Measurements from ENCODE around the gene AGPAT1. TPM values are rescaled to one million over a fixed set of nuclear protein-coding genes. Genes with fewer than 3 reads are reported as not detected.

Gene AGPAT1
- total RNA-seq, 1 donor from 2014 or later: 81.1 TPM

DNA sequence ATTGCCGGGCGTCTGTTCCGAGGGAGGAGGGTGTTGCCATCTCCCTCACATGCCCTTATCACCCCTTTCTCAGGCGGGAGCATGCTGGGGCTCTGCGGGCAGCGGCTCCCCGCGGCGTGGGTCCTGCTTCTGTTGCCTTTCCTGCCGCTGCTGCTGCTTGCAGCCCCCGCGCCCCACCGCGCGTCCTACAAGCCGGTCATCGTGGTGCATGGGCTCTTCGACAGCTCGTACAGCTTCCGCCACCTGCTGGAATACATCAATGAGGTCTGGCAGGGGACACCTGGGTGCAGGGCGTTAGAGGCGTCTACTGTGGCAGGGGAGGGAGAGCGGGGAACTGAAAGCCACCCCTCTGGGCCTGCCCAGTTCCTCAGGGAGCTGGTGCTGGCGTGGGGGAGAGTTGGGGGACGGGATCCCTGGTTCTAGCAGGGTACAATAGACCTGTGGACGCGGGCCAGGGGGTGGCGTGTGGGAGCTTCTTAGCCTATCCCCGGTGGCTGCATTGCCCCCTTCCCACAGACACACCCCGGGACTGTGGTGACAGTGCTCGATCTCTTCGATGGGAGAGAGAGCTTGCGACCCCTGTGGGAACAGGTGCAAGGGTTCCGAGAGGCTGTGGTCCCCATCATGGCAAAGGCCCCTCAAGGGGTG, 21.2 kb downstream of the AGPAT1 start:
- H3K36me3 Mint-ChIP-seq (ENCODE audit: unreplicated experiment): peaks cover 18% of the 10 kb centered on the region
- H3K4me3 Mint-ChIP-seq (ENCODE audit: unreplicated experiment): peak overlapping the region; percentile 99
- TF ChIP-seq, protein P1, sequence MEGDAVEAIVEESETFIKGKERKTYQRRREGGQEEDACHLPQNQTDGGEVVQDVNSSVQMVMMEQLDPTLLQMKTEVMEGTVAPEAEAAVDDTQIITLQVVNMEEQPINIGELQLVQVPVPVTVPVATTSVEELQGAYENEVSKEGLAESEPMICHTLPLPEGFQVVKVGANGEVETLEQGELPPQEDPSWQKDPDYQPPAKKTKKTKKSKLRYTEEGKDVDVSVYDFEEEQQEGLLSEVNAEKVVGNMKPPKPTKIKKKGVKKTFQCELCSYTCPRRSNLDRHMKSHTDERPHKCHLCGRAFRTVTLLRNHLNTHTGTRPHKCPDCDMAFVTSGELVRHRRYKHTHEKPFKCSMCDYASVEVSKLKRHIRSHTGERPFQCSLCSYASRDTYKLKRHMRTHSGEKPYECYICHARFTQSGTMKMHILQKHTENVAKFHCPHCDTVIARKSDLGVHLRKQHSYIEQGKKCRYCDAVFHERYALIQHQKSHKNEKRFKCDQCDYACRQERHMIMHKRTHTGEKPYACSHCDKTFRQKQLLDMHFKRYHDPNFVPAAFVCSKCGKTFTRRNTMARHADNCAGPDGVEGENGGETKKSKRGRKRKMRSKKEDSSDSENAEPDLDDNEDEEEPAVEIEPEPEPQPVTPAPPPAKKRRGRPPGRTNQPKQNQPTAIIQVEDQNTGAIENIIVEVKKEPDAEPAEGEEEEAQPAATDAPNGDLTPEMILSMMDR (IDR thresholded peaks at IDR 0.05): peak; percentile 67
- peak overlapping the region; percentile 98 for H3K27ac Mint-ChIP-seq (ENCODE audit: unreplicated experiment)
- peaks cover 32% of the 10 kb centered on the region for H3K4me1 Mint-ChIP-seq (ENCODE audit: unreplicated experiment)
- H3K9me3 Mint-ChIP-seq (ENCODE audit: unreplicated experiment): no peaks in the 10 kb centered on the region
- no peak for DNase-seq (ENCODE audit: extremely low spot score, unreplicated experiment)
- H3K27me3 Mint-ChIP-seq (ENCODE audit: unreplicated experiment): no peaks in the 10 kb centered on the region

DNA sequence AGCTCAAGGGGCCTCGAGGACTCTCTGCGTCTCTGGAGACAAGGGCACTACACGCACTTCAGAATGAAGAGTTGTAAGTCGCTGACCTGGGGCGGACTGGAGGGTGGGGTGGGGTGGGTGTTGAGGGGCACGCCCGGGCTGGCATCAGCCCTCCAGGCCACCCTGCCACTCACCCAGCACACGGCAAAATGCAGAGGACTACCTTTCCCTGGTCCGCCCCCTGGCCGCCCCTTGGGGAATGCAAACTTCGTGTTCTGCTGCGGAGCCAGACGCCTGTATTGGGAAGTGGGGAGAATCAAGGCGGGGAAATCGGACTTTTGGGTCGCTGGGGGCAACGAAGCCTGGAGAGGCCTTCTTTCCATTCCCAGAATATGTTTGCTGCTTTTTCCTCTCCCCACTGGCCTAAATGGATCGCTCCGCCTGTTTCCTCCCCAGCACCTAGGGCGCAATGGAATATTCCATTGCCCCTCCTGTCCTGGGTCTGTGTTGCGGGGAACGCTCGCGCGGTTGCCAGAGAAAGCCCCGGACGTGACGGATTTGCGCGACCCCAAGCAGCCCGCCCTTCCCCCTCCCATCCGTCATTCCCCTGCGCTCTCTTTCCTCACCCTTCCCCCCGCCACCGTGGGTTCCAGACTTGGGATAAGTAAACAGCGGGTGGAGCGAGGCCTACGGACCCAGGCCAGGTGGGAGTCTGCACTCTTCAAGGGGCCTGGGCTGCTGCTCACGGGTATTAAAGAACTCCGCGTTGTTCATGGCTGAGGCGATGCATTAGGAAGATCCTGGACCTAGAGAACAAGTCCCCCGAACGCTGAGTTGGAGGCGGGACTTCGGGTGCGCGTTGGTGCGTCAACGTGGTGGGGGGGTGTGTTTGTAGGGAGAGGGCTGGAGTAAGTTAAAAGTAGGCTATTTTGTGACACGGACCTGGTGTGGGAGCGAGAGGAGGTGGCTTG, 22.0 kb downstream of the AGPAT1 start, which contains the start of gene PPT2:
Gene PPT2 (plus strand): TSS at position 578 of the 950 bp plus-strand sequence. CDS start 454 bp downstream, outside the sequence.
- H3K9me3 Mint-ChIP-seq (ENCODE audit: unreplicated experiment): no peaks in the 10 kb centered on the region
- peaks cover 32% of the 10 kb centered on the region for H3K4me1 Mint-ChIP-seq (ENCODE audit: unreplicated experiment)
- H3K36me3 Mint-ChIP-seq (ENCODE audit: unreplicated experiment): peaks cover 18% of the 10 kb centered on the region
- TF ChIP-seq, protein P1 (IDR thresholded peaks at IDR 0.05): peak; percentile 45
- no peaks in the 10 kb centered on the region for H3K27me3 Mint-ChIP-seq (ENCODE audit: unreplicated experiment)
- DNase-seq (ENCODE audit: extremely low spot score, unreplicated experiment): peak; percentile 95
- H3K4me3 Mint-ChIP-seq (ENCODE audit: unreplicated experiment): peak within 1 kb of the TSS; percentile 99
- H3K27ac Mint-ChIP-seq (ENCODE audit: unreplicated experiment): peak within 1 kb of the TSS; percentile 98

DNA sequence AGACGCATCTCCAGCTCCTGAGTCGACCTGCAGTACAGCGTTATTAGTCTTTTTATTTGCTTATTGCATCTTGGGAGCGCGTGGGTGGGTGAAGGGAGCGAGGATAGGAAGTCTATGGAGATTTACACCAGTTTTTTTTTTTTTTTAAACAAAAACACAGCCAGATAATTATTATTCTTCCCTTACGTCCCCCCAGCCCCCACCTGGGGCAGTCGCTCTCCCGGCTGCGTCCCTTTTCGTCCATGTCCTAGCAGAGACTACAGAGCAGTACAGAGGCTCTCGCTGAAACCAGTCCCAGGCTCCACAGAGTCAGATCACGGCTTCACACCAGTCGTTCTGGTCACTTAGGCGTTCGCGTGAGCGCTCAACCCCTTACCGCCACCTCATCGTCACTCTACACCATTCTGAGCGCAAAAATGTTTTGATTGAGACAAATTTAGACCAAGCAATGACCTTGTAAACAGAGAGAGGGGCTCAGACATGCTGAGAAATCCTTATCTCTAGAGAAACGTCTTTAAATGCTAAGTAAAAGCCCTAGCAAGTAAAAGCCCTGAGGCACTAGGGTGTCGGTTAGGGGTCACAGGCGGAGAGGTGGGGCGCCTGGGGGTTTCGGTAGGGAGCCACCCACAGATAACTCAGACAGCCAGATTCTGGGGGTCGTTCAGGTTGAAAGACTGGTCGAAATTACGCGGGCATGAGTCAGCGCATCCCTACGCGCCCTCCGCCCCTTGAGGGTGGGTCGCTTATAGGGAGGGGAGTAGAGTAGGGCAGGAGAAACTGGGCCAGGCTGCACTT, 22.9 kb downstream of the AGPAT1 start:
- no peak for DNase-seq (ENCODE audit: extremely low spot score, unreplicated experiment)
- Mint-ChIP-seq H3K4me1 (ENCODE audit: unreplicated experiment) (peaks cover 32% of the 10 kb centered on the region), H3K27ac (ENCODE audit: unreplicated experiment) (peak overlapping the region; percentile 98), H3K36me3 (ENCODE audit: unreplicated experiment) (peaks cover 13% of the 10 kb centered on the region), H3K27me3 (ENCODE audit: unreplicated experiment) (no peaks in the 10 kb centered on the region), H3K4me3 (ENCODE audit: unreplicated experiment) (peak overlapping the region; percentile 99), H3K9me3 (ENCODE audit: unreplicated experiment) (no peaks in the 10 kb centered on the region)
- TF ChIP-seq, protein P1 (IDR thresholded peaks at IDR 0.05): no peak

DNA sequence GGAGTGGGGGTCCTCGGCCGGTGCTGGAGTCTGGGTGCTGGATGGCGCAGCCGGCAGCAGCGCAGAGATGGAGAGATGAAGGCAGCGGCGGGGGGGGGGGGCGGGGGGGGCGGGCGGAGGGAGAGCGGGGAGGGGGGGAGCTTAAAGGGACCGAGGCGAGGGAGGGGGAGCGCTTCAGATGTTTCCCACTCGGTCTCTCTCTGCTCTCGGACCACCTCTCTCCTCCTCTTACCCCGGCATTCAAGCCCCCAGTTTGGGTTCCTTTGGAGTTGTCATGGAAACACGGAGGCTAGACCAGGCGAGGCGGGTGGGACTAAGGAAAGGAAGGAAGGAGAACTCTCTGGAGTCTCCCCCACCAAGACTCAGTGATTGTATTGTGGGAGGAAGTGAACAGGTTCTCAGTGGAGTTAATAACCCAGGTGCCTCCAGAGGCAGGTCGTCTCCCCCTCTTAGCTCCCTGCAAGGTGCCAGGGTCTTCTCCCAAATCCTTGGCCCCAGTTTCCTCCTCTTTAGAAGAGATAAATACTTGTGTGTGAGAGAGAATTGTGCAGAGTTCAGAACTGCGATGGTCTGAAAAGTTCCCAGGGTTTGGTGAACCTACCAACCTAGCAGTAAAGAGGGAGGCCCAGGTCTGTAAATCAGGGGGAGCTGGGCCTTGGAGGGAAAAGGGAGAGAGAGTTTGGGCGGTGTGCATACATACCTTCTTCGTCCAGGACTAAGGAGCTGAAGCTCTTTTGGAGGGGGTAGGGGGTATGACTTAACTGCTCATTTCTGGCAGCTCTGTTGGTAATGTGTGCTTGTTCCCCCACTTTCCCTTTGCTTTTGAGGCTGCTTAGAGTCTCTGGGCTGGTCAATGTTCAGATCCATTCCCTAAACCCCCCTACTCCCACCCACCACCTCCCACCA, 23.8 kb downstream of the AGPAT1 start, which contains the start of gene PRRT1:
Gene PRRT1 (minus strand): TSS at position 77 of the 906 bp plus-strand sequence. CDS start 112 bp downstream, outside the sequence.
- H3K9me3 Mint-ChIP-seq (ENCODE audit: unreplicated experiment): no peaks in the 10 kb centered on the region
- peaks cover 32% of the 10 kb centered on the region for H3K4me1 Mint-ChIP-seq (ENCODE audit: unreplicated experiment)
- peak within 1 kb of the TSS; percentile 98 for H3K27ac Mint-ChIP-seq (ENCODE audit: unreplicated experiment)
- H3K27me3 Mint-ChIP-seq (ENCODE audit: unreplicated experiment): no peaks in the 10 kb centered on the region
- TF ChIP-seq, protein P1 (IDR thresholded peaks at IDR 0.05): no peak
- DNase-seq (ENCODE audit: extremely low spot score, unreplicated experiment): no peak
- H3K4me3 Mint-ChIP-seq (ENCODE audit: unreplicated experiment): peak within 1 kb of the TSS; percentile 99
- peaks cover 6% of the 10 kb centered on the region for H3K36me3 Mint-ChIP-seq (ENCODE audit: unreplicated experiment)

All from osteocyte (in vitro differentiated cells).